Prostate gland (tissue), 2 donors: Measurements from ENCODE around the gene B2M.

Source experiments
- POLR2AphosphoS5 ChIP-seq: sonication (generic); formaldehyde crosslinking; IDR thresholded peaks from one replicate; pipeline ENCODE4 v1.6.1; 2017; ENCODE audit warnings: antibody characterized with exemption
- TF ChIP-seq, protein P1 (sequence below), 4 experiments: fragments of 200-600 bp in 2 of 4; fragments of 450-650 bp in 2 of 4; sonication (generic) in 2 of 4; IDR thresholded peaks; 1 replicate in 3 of 4; 2 replicates in 1 of 4; pipeline ENCODE4 v1.5.1; 2016 to 2019; ENCODE audit warnings: antibody characterized with exemption in 4 of 4, mild to moderate bottlenecking in 2 of 4, moderate library complexity in 2 of 4

DNA sequence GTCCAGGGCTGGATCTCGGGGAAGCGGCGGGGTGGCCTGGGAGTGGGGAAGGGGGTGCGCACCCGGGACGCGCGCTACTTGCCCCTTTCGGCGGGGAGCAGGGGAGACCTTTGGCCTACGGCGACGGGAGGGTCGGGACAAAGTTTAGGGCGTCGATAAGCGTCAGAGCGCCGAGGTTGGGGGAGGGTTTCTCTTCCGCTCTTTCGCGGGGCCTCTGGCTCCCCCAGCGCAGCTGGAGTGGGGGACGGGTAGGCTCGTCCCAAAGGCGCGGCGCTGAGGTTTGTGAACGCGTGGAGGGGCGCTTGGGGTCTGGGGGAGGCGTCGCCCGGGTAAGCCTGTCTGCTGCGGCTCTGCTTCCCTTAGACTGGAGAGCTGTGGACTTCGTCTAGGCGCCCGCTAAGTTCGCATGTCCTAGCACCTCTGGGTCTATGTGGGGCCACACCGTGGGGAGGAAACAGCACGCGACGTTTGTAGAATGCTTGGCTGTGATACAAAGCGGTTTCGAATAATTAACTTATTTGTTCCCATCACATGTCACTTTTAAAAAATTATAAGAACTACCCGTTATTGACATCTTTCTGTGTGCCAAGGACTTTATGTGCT, 527 bp downstream of the B2M start:
- TF ChIP-seq, protein P1, sequence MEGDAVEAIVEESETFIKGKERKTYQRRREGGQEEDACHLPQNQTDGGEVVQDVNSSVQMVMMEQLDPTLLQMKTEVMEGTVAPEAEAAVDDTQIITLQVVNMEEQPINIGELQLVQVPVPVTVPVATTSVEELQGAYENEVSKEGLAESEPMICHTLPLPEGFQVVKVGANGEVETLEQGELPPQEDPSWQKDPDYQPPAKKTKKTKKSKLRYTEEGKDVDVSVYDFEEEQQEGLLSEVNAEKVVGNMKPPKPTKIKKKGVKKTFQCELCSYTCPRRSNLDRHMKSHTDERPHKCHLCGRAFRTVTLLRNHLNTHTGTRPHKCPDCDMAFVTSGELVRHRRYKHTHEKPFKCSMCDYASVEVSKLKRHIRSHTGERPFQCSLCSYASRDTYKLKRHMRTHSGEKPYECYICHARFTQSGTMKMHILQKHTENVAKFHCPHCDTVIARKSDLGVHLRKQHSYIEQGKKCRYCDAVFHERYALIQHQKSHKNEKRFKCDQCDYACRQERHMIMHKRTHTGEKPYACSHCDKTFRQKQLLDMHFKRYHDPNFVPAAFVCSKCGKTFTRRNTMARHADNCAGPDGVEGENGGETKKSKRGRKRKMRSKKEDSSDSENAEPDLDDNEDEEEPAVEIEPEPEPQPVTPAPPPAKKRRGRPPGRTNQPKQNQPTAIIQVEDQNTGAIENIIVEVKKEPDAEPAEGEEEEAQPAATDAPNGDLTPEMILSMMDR (IDR thresholded peaks at IDR 0.05) = no peak
- no peak for TF ChIP-seq POLR2AphosphoS5
